HG03457 (cell line): ENCODE results near the gene DOCK9.

Source experiments
- ATAC-seq: cut with Tn5 transposase; IDR thresholded peaks from one replicate; pipeline ENCODE4 v1.9.1; 2021; ENCODE audit warnings: moderate number of reproducible peaks; ENCODE audit not compliant: unreplicated experiment

Gene DOCK9

GRCh38 chr13:98890925-98891324 lies 86.9 kb downstream of the DOCK9 start:
- no peak for ATAC-seq

GRCh38 chr13:98890186-98890585 lies 87.7 kb downstream of the DOCK9 start:
- no peak for ATAC-seq

- no peak for ATAC-seq
Observed at GRCh38 chr13:98889419-98890085, 88.3 kb downstream of the DOCK9 start.

GRCh38 chr13:98888890-98889279 lies 89.0 kb downstream of the DOCK9 start:
- no peak for ATAC-seq

GRCh38 chr13:98888222-98888889 lies 89.5 kb downstream of the DOCK9 start:
- no peak for ATAC-seq

- ATAC-seq = no peak
Observed at GRCh38 chr13:98886587-98887230, 91.2 kb downstream of the DOCK9 start.

- ATAC-seq = no peak
Observed at GRCh38 chr13:98885600-98885999, 92.3 kb downstream of the DOCK9 start.

GRCh38 chr13:98883998-98884397 lies 93.9 kb downstream of the DOCK9 start:
- no peak for ATAC-seq

- no peak for ATAC-seq
Observed at GRCh38 chr13:98881390-98881789, 96.5 kb downstream of the DOCK9 start.

GRCh38 chr13:98880677-98881076 lies 97.2 kb downstream of the DOCK9 start:
- no peak for ATAC-seq

- no peak for ATAC-seq
Observed at GRCh38 chr13:98879957-98880356, 97.9 kb downstream of the DOCK9 start.

- no peak for ATAC-seq
Observed at GRCh38 chr13:98879127-98879520, 98.7 kb downstream of the DOCK9 start.

GRCh38 chr13:98878486-98879126 lies 99.3 kb downstream of the DOCK9 start:
- no peak for ATAC-seq

- ATAC-seq = no peak
Observed at GRCh38 chr13:98877936-98878335, 99.9 kb downstream of the DOCK9 start.

GRCh38 chr13:98877466-98877865 lies 100.4 kb downstream of the DOCK9 start:
- no peak for ATAC-seq

- peak; percentile 89 for ATAC-seq
Observed at GRCh38 chr13:98875146-98875729, 102.6 kb downstream of the DOCK9 start.

- no peak for ATAC-seq
Observed at GRCh38 chr13:98874029-98874397, 103.9 kb downstream of the DOCK9 start.

- ATAC-seq = no peak
Observed at GRCh38 chr13:98873377-98874028, 104.4 kb downstream of the DOCK9 start.

- ATAC-seq = no peak
Observed at GRCh38 chr13:98871727-98872126, 106.1 kb downstream of the DOCK9 start.

GRCh38 chr13:98869408-98870090 lies 108.3 kb downstream of the DOCK9 start:
- no peak for ATAC-seq
